GM23338 (cell line): Measurements from ENCODE around the gene PKN3. TPM values are rescaled to one million over a fixed set of nuclear protein-coding genes. Genes with fewer than 3 reads are reported as not detected.

Experiments
- ATAC-seq: fragments of 200-7000 bp; cut with Tn5 transposase; 3 replicates; pipeline ENCODE4 v1.9.1; 2020
- DNase-seq: peaks from one replicate; pipeline ENCODE4 v3.0.0-alpha.2; 2015; ENCODE audit warnings: low spot score
- H2AFZ ChIP-seq: fragments of 200-600 bp; sonication (generic); 2 replicates; pipeline ENCODE4 v1.8.0; 2016; ENCODE audit warnings: antibody characterized with exemption, mild to moderate bottlenecking, moderate library complexity
- H3F3A ChIP-seq: fragments of 200-600 bp; sonication (generic); replicated peaks from 2 replicates; pipeline ENCODE4 v1.8.0; 2017; ENCODE audit warnings: antibody characterized with exemption, mixed run types, low read depth
- H3K27ac ChIP-seq: fragments of 200-600 bp; sonication (generic); 2 replicates; pipeline ENCODE4 v1.6.1; 2016; ENCODE audit warnings: low read depth
- H3K27me3 ChIP-seq: fragments of 200-600 bp; sonication (generic); 2 replicates; pipeline ENCODE4 v1.8.0; 2016; ENCODE audit warnings: mild to moderate bottlenecking, mixed run types, moderate library complexity; ENCODE audit not compliant: insufficient read depth
- H3K36me3 ChIP-seq: fragments of 200-600 bp; sonication (generic); 2 replicates; pipeline ENCODE4 v1.8.0; 2016; ENCODE audit warnings: mild to moderate bottlenecking; ENCODE audit not compliant: insufficient read depth
- H3K4me1 ChIP-seq: fragments of 200-600 bp; sonication (generic); 2 replicates; pipeline ENCODE4 v1.8.0; 2016; ENCODE audit warnings: mild to moderate bottlenecking, moderate library complexity; ENCODE audit not compliant: insufficient read depth
- H3K4me2 ChIP-seq: fragments of 200-600 bp; sonication (generic); 2 replicates; pipeline ENCODE4 v1.7.1; 2017; ENCODE audit warnings: mixed run types
- H3K4me3 ChIP-seq: fragments of 200-600 bp; sonication (generic); 2 replicates; pipeline ENCODE4 v1.6.1; 2016; ENCODE audit warnings: mixed run types
- H3K79me2 ChIP-seq: fragments of 200-600 bp; sonication (generic); replicated peaks from 2 replicates; pipeline ENCODE4 v1.8.0; 2017; ENCODE audit warnings: mild to moderate bottlenecking; ENCODE audit not compliant: insufficient read depth
- H3K9me2 ChIP-seq: fragments of 200-600 bp; sonication (generic); 2 replicates; pipeline ENCODE4 v1.8.0; 2017; ENCODE audit not compliant: insufficient read depth
- H4K20me1 ChIP-seq: fragments of 200-600 bp; sonication (generic); replicated peaks from 2 replicates; pipeline ENCODE4 v1.8.0; 2017; ENCODE audit warnings: mild to moderate bottlenecking; ENCODE audit not compliant: insufficient read depth
- H3K27ac Mint-ChIP-seq: 2 replicates; pipeline ENCODE4 v1.8.0; 2020; ENCODE audit warnings: inconsistent platforms, mild to moderate bottlenecking, moderate library complexity, mixed read lengths
- H3K27me3 Mint-ChIP-seq: 3 replicates; pipeline ENCODE4 v1.8.0; 2022; ENCODE audit warnings: low read depth, mild to moderate bottlenecking, moderate library complexity, mixed read lengths, inconsistent platforms; ENCODE audit not compliant: insufficient read depth, poor library complexity
- H3K36me3 Mint-ChIP-seq: 3 replicates; pipeline ENCODE4 v1.8.0; 2021; ENCODE audit warnings: low read depth, mild to moderate bottlenecking, inconsistent platforms, moderate library complexity, mixed read lengths
- H3K4me1 Mint-ChIP-seq: 3 replicates; pipeline ENCODE4 v1.8.0; 2020; ENCODE audit warnings: mild to moderate bottlenecking, inconsistent platforms, mixed read lengths
- H3K4me3 Mint-ChIP-seq: 3 replicates; pipeline ENCODE4 v1.8.0; 2021; ENCODE audit warnings: moderate library complexity, mild to moderate bottlenecking, inconsistent platforms, mixed read lengths
- H3K9me3 Mint-ChIP-seq: 3 replicates; pipeline ENCODE4 v1.8.0; 2020; ENCODE audit warnings: moderate library complexity, mild to moderate bottlenecking, inconsistent platforms, mixed read lengths
- EZH2 ChIP-seq: fragments of 200-600 bp; sonication (generic); IDR thresholded peaks from one replicate; pipeline ENCODE4 v1.8.0; 2017; ENCODE audit warnings: antibody characterized with exemption, mild to moderate bottlenecking, low read depth; ENCODE audit not compliant: unreplicated experiment
- JUNB ChIP-seq: IDR thresholded peaks from one replicate; pipeline ENCODE4 v1.6.1; 2016; ENCODE audit warnings: antibody characterized with exemption; ENCODE audit not compliant: unreplicated experiment
- polyA plus RNA-seq: library from polyadenylated mRNA; unstranded; fragments of >200 nt; fragmentation: Nextera tagmentation; extraction: Ambion mirVana; gene quantifications from 2 replicates; pipeline ENCODE4 v1.2.1, GENCODE V29; 2016
- total RNA-seq: library from RNA; depleted of rRNA; stranded (reverse); fragments of >200 nt; shearing (Covaris generic); gene quantifications from 2 replicates; pipeline ENCODE4 v1.2.3, GENCODE V29; 2014
- TF ChIP-seq, protein P1 (sequence below), 2 experiments: fragments of 200-600 bp in 1 of 2; sonication (generic) in 1 of 2; conservative IDR thresholded peaks; 2 replicates each; pipeline versions ENCODE4 v1.5.1 to v1.6.1; 2016 to 2017; ENCODE audit warnings: antibody characterized with exemption in 2 of 2, low read depth in 2 of 2, mild to moderate bottlenecking in 2 of 2, moderate library complexity in 1 of 2

Gene PKN3
- total and polyA plus RNA-seq, 2 experiments from 2014 or later: 6.2 to 17.7 TPM

GRCh38 chr9:128706671-128707381 lies 4.5 kb downstream of the PKN3 start:
- Mint-ChIP-seq H3K27ac (no peak overlapping the region), H3K36me3 (peaks cover 4% of the 10 kb centered on the region; the same call in 2 of the 3 replicates), H3K4me1 (peaks cover 5% of the 10 kb centered on the region; the same call in 1 of the 3 replicates), H3K4me3 (no peak overlapping the region), H3K9me3 (no peaks in the 10 kb centered on the region; the same call in 2 of the 3 replicates), H3K27me3 (peaks cover 6% of the 10 kb centered on the region)
- Histone ChIP-seq H3K79me2 (no peaks in the 10 kb centered on the region), H3K36me3 (no peaks in the 10 kb centered on the region), H3K9me2 (no peaks in the 10 kb centered on the region), H3K4me3 (no peak overlapping the region), H3F3A (peaks cover 3% of the 10 kb centered on the region; the same call in 1 of the 2 replicates), H3K27ac (no peak overlapping the region), H3K4me1 (peaks cover 5% of the 10 kb centered on the region; the same call in 1 of the 2 replicates), H3K4me2 (no peak overlapping the region), H2AFZ (no peak overlapping the region), H3K27me3 (no peaks in the 10 kb centered on the region; the same call in 1 of the 2 replicates), H4K20me1 (no peaks in the 10 kb centered on the region)
- ATAC-seq (no peak), DNase-seq (no peak)
- TF ChIP-seq JUNB: no peak
- TF ChIP-seq, protein P1, sequence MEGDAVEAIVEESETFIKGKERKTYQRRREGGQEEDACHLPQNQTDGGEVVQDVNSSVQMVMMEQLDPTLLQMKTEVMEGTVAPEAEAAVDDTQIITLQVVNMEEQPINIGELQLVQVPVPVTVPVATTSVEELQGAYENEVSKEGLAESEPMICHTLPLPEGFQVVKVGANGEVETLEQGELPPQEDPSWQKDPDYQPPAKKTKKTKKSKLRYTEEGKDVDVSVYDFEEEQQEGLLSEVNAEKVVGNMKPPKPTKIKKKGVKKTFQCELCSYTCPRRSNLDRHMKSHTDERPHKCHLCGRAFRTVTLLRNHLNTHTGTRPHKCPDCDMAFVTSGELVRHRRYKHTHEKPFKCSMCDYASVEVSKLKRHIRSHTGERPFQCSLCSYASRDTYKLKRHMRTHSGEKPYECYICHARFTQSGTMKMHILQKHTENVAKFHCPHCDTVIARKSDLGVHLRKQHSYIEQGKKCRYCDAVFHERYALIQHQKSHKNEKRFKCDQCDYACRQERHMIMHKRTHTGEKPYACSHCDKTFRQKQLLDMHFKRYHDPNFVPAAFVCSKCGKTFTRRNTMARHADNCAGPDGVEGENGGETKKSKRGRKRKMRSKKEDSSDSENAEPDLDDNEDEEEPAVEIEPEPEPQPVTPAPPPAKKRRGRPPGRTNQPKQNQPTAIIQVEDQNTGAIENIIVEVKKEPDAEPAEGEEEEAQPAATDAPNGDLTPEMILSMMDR (conservative IDR thresholded peaks at IDR 0.05; ENCODE audit: low read depth in 2 of 2): no peak

- Histone ChIP-seq H3K4me1 (peaks cover 5% of the 10 kb centered on the region; the same call in 1 of the 2 replicates), H3K4me2 (no peak overlapping the region), H3K9me2 (no peaks in the 10 kb centered on the region), H3K79me2 (no peaks in the 10 kb centered on the region), H4K20me1 (no peaks in the 10 kb centered on the region), H3K27ac (no peak overlapping the region), H2AFZ (no peak overlapping the region), H3K36me3 (no peaks in the 10 kb centered on the region), H3K4me3 (no peak overlapping the region), H3F3A (peaks cover 3% of the 10 kb centered on the region; the same call in 1 of the 2 replicates), H3K27me3 (no peaks in the 10 kb centered on the region; the same call in 1 of the 2 replicates)
- peaks cover 6% of the 10 kb centered on the region; the same call in 1 of the 3 replicates for H3K36me3 Mint-ChIP-seq
- no peak for ATAC-seq
- TF ChIP-seq, protein P1 (conservative IDR thresholded peaks at IDR 0.05; ENCODE audit: low read depth in 2 of 2): no peak
- no peak for TF ChIP-seq EZH2
- no peak for DNase-seq
- H3K4me3 Mint-ChIP-seq: no peak overlapping the region
- H3K4me1 Mint-ChIP-seq: peaks cover 5% of the 10 kb centered on the region; the same call in 1 of the 3 replicates
- H3K27me3 Mint-ChIP-seq: peaks cover 5% of the 10 kb centered on the region
- no peak overlapping the region for H3K27ac Mint-ChIP-seq
- H3K9me3 Mint-ChIP-seq: no peaks in the 10 kb centered on the region; the same call in 2 of the 3 replicates
Measured at GRCh38 chr9:128707446-128707845, 5.1 kb downstream of the PKN3 start.
